Measurements from ENCODE around the gene HDAC8.
"Not testable (repeated sequence)": the region's sequence is repeated elsewhere in the genome, so short reads cannot be mapped to it uniquely, and the experiment has no call there.

HDAC8 gene

DNA sequence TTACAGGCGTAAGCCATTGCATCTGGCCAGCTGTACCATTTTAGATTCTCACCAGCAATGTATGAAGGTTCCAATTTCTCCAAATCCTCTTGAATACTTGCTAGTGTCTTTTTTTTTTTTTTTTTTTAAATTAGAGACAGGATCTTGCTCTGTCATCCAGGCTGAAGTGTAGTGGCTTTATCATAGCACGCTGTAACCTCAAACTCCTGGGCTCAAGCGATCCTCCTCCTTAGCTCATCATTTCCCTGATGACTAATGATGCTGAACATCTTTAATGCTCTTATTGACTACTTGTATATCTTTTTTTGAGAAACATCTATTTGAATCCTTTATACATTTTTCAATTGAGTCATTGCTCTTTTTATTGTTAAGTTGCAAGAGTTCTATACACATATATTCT, 40.3 kb downstream of the HDAC8 start:
- DNase-seq, result no peak

DNA sequence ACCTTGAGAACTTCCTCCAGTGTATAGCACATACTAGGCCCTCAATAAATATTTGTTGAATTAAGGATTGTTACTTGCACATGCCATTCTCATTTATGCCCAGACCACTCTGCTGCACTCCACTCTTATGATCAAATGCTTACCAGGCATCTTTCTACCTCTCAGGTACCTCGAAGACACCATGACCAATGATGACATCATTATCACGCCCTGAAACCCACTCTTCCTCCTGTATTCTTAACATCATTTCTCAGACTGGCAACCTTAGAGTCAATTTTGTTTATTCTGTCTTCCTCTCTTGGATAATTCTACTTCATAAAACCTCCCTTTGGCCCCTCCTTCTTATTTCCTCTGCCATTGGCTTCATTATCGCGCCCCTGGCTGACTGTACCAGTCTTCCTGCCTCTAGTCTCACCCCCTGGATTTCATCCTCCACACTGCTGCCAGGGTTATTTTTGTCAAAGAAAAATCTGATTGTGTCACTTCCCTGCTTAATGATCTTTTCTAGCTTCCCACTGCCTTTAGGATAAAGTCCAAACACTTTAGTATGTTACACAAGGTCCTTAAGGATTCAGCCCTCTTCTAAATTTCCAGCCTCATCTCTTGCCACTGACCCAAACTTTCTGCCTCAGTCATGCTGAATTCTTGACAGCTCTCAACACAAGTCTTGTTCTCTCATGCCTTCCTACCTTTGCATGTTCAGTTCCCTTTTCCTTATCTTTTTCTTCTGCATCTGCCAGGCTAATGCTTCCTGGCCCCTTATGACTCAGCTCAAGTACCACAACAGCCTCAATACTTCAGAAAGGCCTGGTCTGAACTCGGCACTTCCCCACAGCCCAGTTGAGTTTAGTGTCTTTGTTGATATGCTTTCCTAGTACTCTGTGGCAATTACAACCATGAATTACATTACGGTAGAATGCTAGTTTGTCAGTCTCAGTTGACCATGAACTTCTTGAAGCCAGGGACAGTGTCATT, 45.8 kb downstream of the HDAC8 start:
- DNase-seq, result no peak

DNA sequence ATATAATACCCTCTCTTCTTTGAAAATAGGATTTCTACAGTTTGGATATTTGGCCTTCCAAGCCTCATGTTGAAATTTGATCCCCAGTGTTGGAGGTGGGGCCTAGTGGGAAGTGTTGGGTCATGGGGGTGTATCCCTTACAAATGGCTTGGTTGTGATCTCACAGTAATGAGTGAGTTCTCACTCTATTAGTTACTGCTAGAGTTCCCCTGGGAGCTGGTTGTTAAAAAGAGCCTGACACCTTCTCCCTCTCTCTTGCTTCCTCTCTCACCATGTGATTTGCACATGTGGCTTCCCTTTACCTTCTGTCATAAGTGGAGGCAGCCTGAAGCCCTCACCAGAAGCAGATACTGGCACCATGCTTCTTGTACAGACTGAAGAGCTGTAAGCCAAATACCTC, 73.9 kb downstream of the HDAC8 start:
- DNase-seq, result no peak

DNA sequence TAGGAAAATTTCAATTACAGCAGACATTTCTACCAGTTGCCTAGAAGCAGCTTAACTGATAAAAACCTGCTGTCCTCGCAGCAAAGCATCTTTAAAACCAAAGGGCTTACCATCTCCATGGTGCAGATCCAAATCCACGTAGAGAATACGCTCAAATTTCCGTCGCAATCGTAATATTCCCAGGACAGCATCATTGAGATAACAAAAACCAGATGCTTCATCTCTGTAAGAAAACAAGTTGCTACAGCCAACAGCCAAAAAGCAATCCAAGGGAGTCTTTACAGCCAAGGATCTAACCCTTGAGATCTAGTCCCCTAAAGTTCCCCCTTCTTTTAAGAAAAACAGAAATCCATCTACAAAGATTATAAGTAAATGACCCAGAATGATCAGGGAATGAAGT, 77.6 kb downstream of the HDAC8 start:
- DNase-seq, result no peak

DNA sequence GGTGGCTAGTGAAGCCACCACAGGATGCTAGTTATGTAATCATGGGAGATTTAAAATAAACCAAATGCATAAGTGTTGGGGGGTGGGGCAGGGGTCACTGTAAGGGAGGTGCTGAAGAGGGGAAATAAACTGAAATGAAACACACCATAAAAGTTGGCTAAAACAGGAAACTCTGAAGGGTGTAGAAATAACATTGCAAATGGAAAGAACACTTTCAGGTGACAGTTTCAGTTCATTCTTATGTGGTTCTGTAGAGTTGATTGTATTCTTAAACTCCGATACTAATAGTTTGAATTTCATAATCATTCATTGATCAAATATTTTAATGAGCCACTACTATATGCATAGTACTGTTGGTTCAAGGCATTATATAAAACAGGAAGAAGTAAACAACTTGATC, 80.1 kb downstream of the HDAC8 start:
- DNase-seq, result no peak

DNA sequence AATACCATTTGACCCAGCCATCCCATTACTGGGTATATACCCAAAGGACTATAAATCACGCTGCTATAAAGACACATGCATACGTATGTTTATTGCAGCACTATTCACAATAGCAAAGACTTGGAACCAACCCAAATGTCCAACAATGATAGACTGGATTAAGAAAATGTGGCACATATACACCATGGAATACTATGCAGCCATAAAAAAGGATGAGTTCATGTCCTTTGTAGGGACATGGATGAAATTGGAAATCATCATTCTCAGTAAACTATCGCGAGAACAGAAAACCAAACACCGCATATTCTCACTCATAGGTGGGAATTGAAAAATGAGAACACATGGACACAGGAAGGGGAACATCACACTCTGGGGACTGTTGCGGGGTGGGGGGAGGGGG, 82.4 kb downstream of the HDAC8 start:
- DNase-seq, result not testable (repeated sequence)

DNA sequence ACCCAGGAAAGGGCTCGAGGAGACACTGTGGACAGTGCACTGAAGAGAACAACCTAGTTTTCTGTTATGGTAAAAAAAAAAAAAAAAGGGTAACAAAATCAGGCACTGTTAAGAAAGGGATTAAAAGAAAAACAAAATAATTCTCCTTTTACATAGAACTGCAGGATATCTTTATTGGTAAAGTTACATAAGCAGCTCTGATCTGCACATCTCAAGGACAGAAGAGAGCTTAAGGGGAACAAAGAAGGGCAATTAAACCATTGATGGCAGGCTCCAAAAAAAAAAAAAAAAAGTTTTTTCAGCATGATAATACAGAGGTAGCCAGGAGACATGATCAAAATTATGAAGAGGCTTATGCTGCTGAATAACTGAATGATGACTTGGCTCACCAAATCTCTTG, 85.0 kb downstream of the HDAC8 start:
- no peak for DNase-seq

DNA sequence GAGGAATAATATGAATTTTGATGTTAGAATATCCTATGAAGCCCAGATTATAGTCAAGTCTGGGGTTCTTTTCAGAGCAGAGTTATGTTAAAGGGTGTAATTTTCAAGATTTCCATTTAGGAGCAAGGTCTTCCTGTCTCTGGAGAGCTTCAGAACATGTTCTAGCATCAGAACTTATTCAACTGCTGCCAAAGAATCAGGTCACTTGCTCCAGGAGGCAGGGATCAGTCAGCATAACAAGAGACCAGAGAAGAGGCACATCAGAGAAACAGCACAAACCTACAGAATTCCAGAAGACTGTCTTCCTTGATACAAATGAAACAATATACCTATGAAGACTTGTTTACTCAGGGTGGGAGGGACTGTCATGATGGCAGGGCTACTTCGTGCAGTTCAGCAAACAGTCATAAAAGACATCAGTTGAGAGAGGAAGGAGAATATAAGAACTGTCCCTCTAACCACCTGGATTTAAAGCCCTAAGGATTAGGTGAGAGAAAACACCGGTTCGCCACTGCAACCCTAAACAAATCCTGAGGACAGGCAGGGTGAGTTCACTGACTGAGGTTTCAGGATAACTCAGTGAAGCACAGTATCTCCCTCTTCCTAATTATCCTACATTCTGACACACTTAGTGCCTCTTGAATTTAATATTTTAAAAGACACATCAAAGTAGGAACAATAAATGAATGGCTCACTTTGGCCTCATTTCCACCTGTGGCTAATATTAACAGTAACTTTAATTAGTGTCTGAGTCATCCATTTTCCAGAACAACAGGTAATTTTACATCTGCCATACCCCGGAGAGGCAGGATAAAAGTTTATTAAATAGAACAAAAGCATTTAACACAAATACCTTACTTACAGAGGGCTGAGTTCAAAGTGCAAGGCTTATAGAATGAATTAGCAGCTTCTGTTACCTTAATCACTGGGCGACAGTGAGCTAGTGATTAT, 93.0 kb downstream of the HDAC8 start:
- DNase-seq, result no peak

DNA sequence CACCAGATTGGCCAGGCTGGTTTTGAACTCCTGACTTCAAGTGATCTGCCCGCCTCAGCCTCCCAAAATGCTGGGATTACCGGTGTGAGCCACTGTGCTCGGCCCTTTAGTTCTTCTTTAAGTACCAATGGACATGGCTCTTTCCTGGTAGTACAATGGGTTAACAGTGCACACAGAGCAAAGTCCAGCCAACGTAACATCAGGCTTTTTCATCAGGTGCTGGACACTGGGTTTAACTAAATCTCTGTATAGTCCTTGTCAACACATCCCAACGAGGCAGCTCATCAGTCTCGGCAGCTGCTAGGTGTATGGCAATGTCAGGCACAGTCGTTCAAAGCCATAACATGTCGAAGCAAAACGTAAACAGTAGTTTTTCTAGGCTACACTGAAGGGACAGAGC, 93.8 kb downstream of the HDAC8 start:
- no peak for DNase-seq

DNA sequence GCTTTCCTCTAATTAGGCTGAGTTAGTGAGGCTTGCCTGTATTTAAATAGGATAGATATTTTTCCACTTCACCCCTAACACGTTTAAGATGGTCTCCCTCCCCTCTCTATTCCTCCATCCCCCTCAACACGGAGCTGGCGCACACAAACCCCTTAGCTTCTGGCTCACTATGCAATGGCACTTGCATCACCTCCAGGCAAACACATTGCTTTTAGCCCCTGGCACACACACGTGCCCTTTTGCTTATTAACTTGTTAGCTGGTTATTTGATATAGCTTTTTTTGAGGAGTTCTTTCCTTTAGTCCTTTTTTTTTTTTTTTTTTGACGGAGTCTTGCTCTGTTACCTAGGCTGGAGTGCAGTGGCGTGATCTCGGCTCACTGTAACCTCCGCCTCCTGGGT, 94.3 kb downstream of the HDAC8 start:
- no peak for DNase-seq

DNA sequence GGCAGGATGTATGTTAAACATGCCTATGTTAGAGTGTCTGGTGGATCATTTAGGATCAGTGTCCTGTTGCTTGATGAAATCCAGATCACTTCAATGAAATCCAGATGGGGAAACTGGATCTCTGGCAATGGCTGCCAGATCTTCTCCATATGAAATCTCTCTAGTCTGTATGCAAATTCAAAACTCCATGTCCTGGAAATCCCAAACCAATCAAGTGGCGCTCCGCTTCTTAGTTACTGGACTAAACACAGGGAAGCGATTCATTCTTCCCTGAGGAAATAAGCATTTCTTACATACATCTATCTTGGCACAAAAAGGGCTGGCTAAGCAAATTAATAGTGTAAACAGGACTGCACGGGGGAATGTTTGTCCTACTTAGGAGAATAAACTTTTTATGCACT, 94.9 kb downstream of the HDAC8 start:
- no peak for DNase-seq

DNA sequence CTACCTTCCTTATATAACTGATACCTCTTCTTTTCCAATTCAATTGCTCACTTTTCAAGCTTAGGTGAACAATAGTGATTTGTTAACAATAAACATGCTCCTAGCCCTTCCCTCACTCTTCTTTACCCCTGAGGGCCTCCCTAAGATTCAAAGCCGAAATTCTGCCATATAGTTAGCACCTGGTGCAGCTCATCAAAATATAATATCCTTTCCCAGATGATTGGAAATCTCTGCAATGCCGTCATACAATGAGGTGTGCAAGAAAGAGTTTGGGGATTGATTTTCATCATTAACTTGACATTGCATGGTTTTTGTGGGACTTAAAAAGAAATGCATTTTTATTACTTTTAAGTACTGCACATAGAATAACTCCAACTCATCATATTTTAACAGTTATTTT, 95.3 kb downstream of the HDAC8 start:
- DNase-seq, result no peak

DNA sequence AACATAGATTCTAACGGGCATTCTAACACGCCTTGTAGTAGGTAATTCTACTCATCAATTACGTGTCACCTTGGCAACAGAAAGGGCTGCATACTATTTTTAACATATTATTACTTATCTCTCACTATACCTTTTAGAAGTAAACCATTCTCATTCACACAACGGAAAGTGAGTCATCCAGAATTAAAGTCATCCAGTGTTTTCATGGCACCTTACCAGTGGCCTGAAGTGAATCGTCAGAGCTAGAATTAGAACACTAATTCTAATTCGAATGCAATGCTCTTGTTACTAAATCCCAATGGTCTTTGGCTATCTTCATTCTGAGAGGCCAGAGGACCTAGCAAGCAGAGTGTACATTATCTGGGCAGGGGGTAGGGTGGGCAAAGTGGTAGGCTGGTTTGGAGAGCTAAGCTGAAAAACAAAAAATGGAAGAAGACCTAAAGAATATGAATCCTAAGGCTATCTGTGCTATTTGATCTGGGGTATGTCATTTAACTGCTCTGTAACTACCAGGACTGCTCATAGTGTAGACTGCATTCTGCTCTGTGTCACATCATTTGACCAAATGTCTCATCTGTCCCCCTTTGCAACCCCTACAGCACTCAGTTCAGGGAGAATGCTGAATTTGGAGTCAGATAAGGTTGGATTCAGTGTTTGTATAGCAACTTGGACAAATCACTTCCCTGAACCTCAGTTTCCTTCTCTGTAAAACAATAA, 96.5 kb downstream of the HDAC8 start:
- no peak for DNase-seq

DNA sequence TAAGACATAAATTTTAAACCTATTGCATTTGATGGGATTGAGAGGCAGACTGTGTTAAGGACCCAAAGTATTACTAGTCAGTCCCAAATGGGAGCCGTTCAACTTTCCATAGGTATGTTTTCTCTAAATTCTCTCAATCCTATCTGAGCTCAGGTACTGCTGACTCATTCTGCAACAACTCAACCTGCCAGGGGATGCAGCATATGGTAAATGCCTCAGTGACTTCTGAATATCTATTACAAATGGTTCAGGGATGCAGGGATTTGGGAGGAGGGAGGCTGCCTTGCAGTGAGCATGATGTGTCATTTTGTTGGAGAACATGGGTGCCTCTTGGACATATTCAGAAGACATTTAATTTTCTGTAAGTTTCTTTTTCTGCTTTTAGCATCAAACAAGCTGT, 97.3 kb downstream of the HDAC8 start:
- DNase-seq, result no peak

DNA sequence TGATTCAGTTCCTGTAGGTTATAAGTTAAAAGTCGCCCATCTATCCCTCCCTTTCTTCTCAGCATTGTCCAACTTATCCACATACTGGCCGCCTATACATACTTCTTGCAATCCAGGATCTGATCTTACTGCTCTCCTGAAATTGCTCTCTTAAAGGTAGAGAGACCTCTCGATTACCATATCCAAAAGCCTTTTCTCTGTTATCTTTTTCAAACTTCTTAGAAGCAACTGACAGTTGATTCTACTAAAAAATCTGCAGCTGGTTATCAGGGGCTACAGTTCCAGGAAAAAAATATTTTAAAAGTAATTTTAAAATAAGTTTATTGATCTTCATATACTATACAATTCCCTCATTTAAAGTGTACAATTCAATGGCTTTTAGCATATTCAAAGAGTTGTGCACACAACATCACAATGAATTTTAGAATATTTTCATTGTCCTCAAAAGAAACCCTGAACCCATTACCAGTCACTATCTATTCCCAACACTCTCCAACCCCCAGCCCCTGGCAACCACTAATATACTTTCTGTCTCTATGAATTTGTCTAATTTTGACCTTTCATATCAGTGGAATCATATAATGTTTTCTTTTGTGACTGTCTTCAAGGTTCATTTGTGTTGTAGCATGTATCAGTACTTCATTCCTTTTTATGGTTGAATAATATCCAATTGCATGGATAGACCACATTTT, 102.0 kb downstream of the HDAC8 start:
- DNase-seq, result no peak

DNA sequence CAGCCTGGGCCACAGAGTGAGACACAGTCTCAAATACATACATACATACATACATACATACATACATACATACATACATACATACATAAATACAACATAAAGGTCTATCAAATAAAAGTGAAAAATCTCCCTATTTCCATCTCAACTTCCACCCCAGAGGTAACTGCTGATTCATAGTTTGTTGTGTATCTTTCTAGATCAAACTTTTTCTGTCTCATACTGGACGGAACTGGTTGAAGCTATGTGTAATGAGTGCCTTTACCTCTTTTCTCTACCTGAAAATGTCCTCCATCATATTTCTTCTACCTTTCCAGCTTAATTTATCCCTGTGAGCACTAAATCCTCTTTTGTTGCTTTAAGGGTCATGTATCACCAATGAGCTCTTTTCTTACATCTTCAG, 102.5 kb downstream of the HDAC8 start:
- no peak for DNase-seq

DNA sequence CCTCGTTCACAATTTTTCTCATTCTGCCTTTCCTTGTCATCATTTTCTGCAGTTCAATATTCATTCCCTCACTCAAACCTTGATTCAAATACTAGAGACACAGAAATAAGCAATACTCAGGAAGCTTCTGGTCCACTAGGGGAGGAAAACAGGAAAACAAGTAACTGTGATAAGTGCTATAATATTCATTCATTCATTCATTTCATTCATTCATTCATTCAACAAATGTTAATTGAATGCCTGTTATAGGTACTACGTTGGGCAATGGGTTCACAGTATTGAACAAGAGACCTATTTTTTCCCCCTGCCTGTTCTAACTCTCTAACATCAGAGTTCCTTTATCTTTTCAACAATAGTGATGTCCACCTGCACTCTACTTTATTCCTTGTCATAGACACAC, 104.0 kb downstream of the HDAC8 start:
- no peak for DNase-seq

DNA sequence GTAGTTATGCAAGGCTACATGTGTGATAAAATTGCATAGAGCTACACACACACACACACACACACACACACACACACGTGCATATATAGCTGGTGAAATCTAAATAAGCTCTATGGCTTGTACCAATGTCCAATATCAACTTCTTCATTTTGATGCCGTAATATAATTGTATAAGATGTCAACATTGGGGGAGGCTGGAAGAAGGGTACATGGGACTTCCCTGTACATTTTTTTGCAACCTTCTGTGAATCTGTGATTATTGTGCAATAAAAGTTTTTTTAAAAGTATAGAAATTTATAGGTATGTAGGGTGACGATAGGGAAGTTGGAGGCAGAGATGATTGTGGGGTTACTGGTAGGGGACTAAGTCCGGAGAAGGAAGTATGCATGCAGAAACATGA, 105.5 kb downstream of the HDAC8 start:
- DNase-seq, result no peak

DNA sequence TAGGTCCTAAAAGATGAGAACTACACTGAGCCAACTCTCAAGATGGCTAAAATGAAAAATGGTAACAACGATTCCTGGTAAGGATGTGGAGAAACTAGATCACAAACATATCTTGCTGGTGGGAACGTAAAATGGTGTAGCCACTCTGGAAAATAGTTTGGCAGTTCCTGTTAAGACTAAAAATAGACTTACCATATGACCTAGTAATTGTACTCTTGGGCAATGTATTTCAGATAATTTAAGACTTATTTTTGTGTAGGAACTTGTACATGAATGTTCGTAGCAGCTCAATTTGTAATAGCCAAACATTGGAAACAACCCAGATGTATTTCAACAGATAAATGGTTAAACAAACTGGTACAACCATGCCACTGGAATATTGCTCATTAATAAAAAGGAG, 106.2 kb downstream of the HDAC8 start:
- no peak for DNase-seq

DNA sequence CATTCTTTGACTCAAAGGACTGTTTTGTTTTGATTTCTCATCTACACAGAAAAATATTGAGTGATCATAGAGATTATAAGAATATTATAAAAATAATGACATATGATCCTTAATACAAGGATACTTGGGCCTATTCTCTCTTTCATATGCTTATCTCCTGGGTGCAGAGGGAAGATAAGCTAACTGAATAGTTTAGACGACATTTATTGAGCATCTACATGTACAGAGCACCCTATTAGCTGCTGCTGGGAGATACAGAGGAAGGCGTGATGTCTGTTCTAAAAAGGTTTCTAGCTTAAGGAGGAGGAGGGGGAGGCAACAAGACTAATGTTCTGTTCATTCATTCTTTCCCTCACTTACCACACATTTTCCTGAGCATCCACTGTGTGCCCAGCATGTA, 106.8 kb downstream of the HDAC8 start:
- DNase-seq, result no peak

DNA sequence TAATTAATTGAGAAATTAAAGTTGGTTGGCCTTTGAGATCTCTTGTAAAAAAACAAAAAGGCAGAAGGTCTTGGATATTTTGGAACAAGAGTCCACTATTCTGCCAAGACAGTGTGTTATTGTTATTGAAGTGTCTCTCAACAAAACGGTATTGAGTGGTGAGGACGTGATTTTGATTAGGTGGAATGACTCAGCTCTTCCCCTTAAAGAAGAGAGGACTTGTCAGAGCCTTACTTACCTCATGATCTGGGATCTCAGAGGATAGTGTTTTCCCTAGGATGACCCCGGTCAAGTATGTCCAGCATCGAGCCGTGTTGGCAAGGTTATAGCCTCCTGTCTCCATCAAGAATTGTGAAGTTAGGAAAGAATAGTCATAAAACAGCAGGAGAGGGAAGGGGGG, 110.9 kb downstream of the HDAC8 start:
- no peak for DNase-seq

DNA sequence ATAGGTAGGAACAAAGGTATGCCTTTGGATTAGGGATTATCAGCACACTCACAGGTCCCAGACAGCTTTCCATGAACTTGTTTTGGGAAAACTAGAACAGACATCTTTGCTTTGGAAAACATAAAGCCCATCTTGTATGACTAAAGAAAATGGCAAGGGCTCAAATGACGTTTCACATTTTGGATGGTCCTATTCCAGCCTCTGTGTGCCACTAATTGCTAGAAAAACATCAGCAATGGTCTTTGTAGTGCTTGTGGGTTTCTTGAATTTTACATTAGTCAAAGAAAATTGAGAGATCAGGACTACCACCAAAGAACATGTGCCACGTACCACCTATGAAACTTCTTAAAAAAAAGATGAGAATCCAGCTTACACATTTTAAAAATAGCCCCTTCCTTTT, 111.4 kb downstream of the HDAC8 start:
- no peak for DNase-seq

DNA sequence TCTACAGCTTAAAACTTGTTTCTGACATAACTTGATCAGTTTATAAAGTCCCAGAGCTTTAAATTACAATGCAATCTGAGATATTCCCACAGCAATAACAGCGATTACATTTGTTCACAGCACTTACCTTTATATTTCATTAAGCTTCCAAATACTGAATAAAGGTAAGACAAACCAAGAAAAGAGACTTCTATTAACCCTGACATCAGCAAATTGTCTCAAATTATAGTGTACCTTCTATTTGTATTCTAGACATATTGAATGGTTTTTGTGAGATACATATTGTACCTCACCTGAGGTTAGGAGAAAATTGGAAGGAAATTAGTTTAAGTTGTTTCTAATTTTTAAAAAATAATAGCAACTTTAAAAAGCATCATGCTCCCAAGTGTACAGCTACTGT, 111.9 kb downstream of the HDAC8 start:
- no peak for DNase-seq
